Stomach smooth muscle (tissue), 2 donors: Measurements from ENCODE around the gene CDHR3.

ENCODE experiments used
- H3K27ac ChIP-seq: one replicate; pipeline ENCODE4 v1.7.0; 2013; ENCODE audit warnings: mild to moderate bottlenecking, low read length, inconsistent platforms
- H3K27me3 ChIP-seq, 2 donors: one replicate each; pipeline ENCODE4 v1.7.0; 2013; ENCODE audit warnings: low read length in 2 of 2; ENCODE audit not compliant: insufficient read depth in 2 of 2, control insufficient read depth in 1 of 2
- H3K36me3 ChIP-seq, 2 donors: one replicate each; pipeline ENCODE4 v1.7.0; 2013; ENCODE audit warnings: low read length in 2 of 2; ENCODE audit not compliant: control insufficient read depth in 2 of 2, insufficient read depth in 2 of 2
- H3K4me1 ChIP-seq: one replicate; pipeline ENCODE4 v1.7.0; 2013; ENCODE audit warnings: low read length; ENCODE audit not compliant: control insufficient read depth, insufficient read depth
- H3K4me3 ChIP-seq, 2 donors: one replicate each; pipeline ENCODE4 v1.7.0; 2013; ENCODE audit warnings: low read length in 2 of 2
- H3K9ac ChIP-seq, 2 donors: one replicate each; pipeline ENCODE4 v1.7.0; 2013; ENCODE audit warnings: low read length in 2 of 2, mild to moderate bottlenecking in 1 of 2
- H3K9me3 ChIP-seq, 2 donors: one replicate each; pipeline ENCODE4 v1.7.0; 2013; ENCODE audit warnings: low read length in 2 of 2; ENCODE audit not compliant: control insufficient read depth in 2 of 2
- donor health status: healthy.
- donor health status: Pancreatic carcinoma.

Gene CDHR3

GRCh38 chr7:106060394-106060920 lies 97.4 kb downstream of the CDHR3 start:
- H3K27ac ChIP-seq: peak overlapping the region; percentile 37
- H3K9me3 ChIP-seq: no peaks in the 10 kb centered on the region
- no peak overlapping the region for H3K9ac ChIP-seq
- H3K27me3 ChIP-seq: no peaks in the 10 kb centered on the region
- H3K4me1 ChIP-seq: peaks cover 64% of the 10 kb centered on the region
- H3K36me3 ChIP-seq: no peaks in the 10 kb centered on the region
- H3K4me3 ChIP-seq: no peak overlapping the region

DNA sequence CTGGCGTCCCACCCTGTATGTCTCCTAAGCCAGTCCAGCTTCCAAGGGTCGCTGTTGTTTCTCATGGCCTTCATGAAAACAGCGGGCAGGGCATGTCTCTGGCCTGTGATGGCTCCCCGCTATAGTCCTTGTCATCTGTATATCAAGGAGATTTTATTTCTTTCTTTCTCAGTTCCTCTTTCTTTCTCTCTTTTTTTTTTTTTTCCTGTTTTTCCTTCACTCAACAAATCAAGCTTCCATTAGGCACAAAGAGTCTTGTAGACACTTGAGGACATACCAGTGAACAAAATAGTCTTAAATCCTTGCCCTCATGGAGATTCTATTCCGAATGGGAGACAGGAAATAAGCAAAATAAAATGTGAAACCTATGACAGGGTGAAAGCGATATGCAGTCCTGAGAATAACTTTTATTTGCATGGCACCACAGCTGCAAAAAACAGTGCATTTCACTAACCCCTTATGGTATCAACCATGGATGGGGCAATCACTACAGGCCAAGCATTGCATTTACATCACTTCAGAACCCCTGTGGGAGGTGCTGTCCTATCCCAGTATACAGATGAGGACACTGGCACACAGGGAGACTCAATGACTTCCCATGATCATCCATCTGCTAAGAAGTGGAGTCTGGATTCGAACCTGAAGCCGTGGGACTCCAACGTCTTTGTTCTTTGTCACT lies 98.4 kb downstream of the CDHR3 start:
- H3K4me3 ChIP-seq: no peak overlapping the region
- no peaks in the 10 kb centered on the region for H3K36me3 ChIP-seq
- H3K9me3 ChIP-seq: no peaks in the 10 kb centered on the region
- no peak overlapping the region for H3K9ac ChIP-seq
- peaks cover 74% of the 10 kb centered on the region for H3K4me1 ChIP-seq
- H3K27ac ChIP-seq: peak overlapping the region; percentile 37
- no peaks in the 10 kb centered on the region for H3K27me3 ChIP-seq

- H3K36me3 ChIP-seq: no peaks in the 10 kb centered on the region
- H3K4me1 ChIP-seq: peaks cover 76% of the 10 kb centered on the region
- no peak overlapping the region for H3K4me3 ChIP-seq
- H3K9me3 ChIP-seq: no peaks in the 10 kb centered on the region
- H3K9ac ChIP-seq: no peak overlapping the region
- H3K27me3 ChIP-seq: no peaks in the 10 kb centered on the region
- peak overlapping the region; percentile 37 for H3K27ac ChIP-seq
Observed at GRCh38 chr7:106062006-106062405, 98.9 kb downstream of the CDHR3 start.

DNA sequence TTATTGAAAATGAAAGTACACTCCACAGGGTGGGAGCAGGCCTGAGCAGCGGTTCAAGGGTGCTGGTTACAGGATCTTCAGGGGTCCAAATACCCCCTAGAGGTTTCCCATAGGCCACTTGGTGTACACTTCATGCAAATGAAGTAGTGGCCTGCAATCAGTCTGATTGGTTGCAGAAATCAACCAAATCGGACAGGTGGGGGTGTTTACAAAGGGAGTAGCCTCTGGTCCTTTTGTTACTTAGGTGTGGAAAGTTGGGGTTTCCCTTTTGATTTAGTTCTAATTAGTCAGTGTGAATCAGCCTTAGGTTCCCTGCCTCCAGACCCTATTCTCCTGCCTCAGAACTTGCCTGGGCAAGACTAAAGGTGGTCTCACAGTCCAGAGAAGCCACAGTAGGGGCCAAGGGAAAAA lies 99.5 kb downstream of the CDHR3 start:
- H3K4me1 ChIP-seq: peaks cover 74% of the 10 kb centered on the region
- peak overlapping the region; percentile 37 for H3K27ac ChIP-seq
- no peak overlapping the region for H3K9ac ChIP-seq
- no peaks in the 10 kb centered on the region for H3K9me3 ChIP-seq
- H3K27me3 ChIP-seq: no peaks in the 10 kb centered on the region
- no peaks in the 10 kb centered on the region for H3K36me3 ChIP-seq
- H3K4me3 ChIP-seq: no peak overlapping the region

DNA sequence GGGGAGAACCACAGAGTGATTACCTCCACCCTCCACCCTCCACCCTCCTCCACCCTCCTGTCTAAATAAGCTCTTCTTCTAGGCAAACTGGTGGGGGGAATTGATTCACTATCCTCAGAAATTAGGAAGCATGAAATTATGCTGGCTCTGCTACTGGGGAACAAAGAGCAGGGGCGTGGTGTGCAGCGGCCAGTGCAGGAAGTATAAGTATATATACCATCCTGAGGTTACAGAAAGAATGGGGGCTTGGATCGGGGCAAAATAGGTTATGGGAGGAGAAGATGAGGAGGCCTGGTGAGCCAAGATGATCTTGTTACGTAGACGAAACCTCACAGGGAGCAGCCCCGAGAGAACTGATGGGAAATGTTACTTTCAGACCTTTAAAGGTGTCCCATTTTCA lies 100.0 kb downstream of the CDHR3 start:
- H3K4me3 ChIP-seq: no peak overlapping the region
- H3K36me3 ChIP-seq: no peaks in the 10 kb centered on the region
- H3K27ac ChIP-seq: peak overlapping the region; percentile 92
- H3K9me3 ChIP-seq: no peaks in the 10 kb centered on the region
- H3K9ac ChIP-seq: peak overlapping the region in 1 of 2 donors; percentile 13
- no peaks in the 10 kb centered on the region for H3K27me3 ChIP-seq
- peaks cover 70% of the 10 kb centered on the region for H3K4me1 ChIP-seq

DNA sequence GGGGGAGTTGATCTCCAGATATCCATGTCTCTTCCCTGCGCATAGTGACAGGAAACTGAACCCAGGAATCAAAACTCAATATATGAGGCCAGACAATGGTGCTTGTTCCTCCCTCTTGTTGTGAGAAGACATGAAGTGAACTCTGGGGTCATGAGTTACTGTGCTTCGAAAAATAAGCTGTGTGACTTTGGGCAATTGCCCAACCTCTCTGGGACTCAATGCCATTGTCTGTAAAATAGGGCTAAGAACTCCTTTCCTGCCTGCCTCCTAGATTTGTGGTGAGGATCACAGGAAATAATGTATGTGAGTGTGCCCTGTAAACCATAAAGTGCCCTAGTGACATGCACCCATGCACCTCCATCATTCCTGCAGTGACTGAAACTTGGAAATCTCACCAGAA lies 100.6 kb downstream of the CDHR3 start:
- no peak overlapping the region for H3K4me3 ChIP-seq
- peak overlapping the region; percentile 92 for H3K27ac ChIP-seq

DNA sequence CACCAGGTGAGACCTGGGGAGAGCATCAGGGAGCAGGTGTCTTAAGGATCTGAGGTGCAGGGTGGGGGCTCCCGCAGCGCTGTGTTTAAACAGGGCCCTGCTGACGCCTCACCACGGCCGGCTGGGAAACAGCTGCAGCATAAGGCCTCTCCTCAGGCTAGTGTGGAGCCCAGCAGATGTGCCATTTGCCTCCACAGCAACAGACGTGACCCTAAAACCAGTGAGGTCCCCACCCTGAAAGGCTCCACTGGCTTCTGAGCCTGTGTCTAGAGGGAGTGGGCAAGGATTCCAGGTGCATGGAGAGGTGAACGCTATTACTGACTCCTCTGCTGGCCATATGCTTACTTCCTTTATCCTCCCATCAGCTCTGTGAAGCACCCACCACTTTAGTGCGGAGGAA lies 101.3 kb downstream of the CDHR3 start:
- Histone ChIP-seq H3K27ac (peak overlapping the region; percentile 92), H3K36me3 (no peaks in the 10 kb centered on the region), H3K9ac (peak overlapping the region; percentile 6 to 21), H3K4me1 (peaks cover 71% of the 10 kb centered on the region), H3K9me3 (no peaks in the 10 kb centered on the region), H3K4me3 (peak overlapping the region; percentile 54 to 68), H3K27me3 (no peaks in the 10 kb centered on the region)

More for the DNA sequence above, 100.6 kb downstream of the CDHR3 start:
- H3K9ac ChIP-seq: no peak overlapping the region
- peaks cover 69% of the 10 kb centered on the region for H3K4me1 ChIP-seq
- H3K9me3 ChIP-seq: no peaks in the 10 kb centered on the region
- no peaks in the 10 kb centered on the region for H3K27me3 ChIP-seq
- no peaks in the 10 kb centered on the region for H3K36me3 ChIP-seq

DNA sequence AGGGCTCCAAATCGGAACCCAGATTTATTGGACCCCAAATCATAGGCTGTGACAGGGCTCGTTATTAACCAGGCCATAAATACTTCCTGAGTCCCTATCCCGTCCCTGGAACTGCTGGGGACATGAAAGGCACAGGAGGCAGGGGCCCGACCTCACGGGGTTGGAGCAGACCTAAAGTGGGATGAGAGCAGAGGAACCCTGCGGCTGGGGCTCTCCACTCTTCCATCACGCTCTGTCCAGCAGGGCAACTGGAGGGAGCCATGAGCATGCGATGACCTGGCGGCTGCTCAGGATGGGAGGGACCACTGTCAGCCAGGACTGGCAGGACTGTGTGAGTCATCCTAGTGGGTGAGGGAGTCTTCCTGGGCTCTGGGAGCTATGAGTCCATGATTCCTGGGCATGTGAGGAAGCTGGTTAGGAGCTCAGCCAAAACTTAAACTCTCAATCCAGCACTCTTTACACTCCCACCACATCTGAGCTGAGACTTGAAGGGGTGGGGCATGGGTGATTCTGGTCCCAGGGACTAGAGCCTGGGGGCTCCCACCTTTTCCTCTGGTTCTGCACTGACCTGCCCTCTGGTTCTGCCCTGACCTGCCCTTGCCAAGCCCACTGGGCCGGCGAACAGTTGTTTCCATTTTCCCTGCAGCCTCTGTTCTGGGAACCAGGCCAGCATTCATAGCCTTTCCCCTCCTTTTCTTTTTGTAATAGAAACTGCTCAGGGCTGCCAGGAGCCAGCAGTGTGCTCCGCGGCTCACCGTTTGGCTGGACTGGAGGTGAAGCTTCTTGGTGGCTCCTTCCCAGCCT lies 101.9 kb downstream of the CDHR3 start:
- H3K4me3 ChIP-seq: peak overlapping the region; percentile 54 to 68
- H3K27ac ChIP-seq: peak overlapping the region; percentile 92
- no peaks in the 10 kb centered on the region for H3K27me3 ChIP-seq
- no peaks in the 10 kb centered on the region for H3K9me3 ChIP-seq
- peak overlapping the region; percentile 54 to 55 for H3K9ac ChIP-seq
- H3K4me1 ChIP-seq: peaks cover 78% of the 10 kb centered on the region
- no peaks in the 10 kb centered on the region for H3K36me3 ChIP-seq

- H3K27me3 ChIP-seq: no peaks in the 10 kb centered on the region
- H3K4me1 ChIP-seq: peaks cover 77% of the 10 kb centered on the region
- H3K9ac ChIP-seq: peak overlapping the region; percentile 54 to 55
- peak overlapping the region; percentile 54 to 68 for H3K4me3 ChIP-seq
- H3K9me3 ChIP-seq: no peaks in the 10 kb centered on the region
- no peaks in the 10 kb centered on the region for H3K36me3 ChIP-seq
- H3K27ac ChIP-seq: peak overlapping the region; percentile 92
Observed at GRCh38 chr7:106065575-106066500, 102.8 kb downstream of the CDHR3 start.

- Histone ChIP-seq H3K9ac (no peak overlapping the region), H3K9me3 (no peaks in the 10 kb centered on the region), H3K27ac (peak overlapping the region; percentile 92), H3K4me3 (no peak overlapping the region), H3K4me1 (peaks cover 76% of the 10 kb centered on the region), H3K27me3 (no peaks in the 10 kb centered on the region), H3K36me3 (no peaks in the 10 kb centered on the region)
Observed at GRCh38 chr7:106067678-106068077, 104.6 kb downstream of the CDHR3 start.
